Naive thymus-derived CD4-positive, alpha-beta T cell (primary cell): ENCODE data around the gene SLX4IP. TPM values are rescaled to one million over a fixed set of nuclear protein-coding genes. Genes with fewer than 3 reads are reported as not detected.

Source experiments
- ATAC-seq: fragments of 150-1000 bp; cut with Tn5 transposase; 2 replicates; pipeline ENCODE4 v1.10.0; 2021; ENCODE audit warnings: mild to moderate bottlenecking, moderate library complexity
- CTCF ChIA-PET: fragments of 350-600 bp; sonication (Branson Sonifier 250); formaldehyde crosslinking; loops from one replicate; lab custom pipeline; 2021; ENCODE audit warnings: antibody characterized with exemption; lab: Charles Lee
- POLR2A ChIA-PET: fragments of 350-600 bp; sonication (Branson Sonifier 250); formaldehyde crosslinking; loops from one replicate; lab custom pipeline; 2021; ENCODE audit warnings: antibody characterized with exemption, inconsistent platforms; lab: Charles Lee
- DNase-seq, 9 donors: peaks; one replicate each; pipeline versions ENCODE4 v3.0.0 to v3.0.0-alpha.2; 2020 to 2022; ENCODE audit warnings: mixed read lengths in 1 of 9
- H3K27ac ChIP-seq: one replicate; pipeline ENCODE4 v1.7.0; 2013; ENCODE audit warnings: mild to moderate bottlenecking, low read depth, low read length, moderate library complexity
- H3K27me3 ChIP-seq, 2 donors: one replicate each; pipeline ENCODE4 v1.7.0; 2013; ENCODE audit warnings: low read length in 2 of 2, mild to moderate bottlenecking in 2 of 2, moderate library complexity in 2 of 2; ENCODE audit not compliant: control insufficient read depth in 2 of 2, insufficient read depth in 2 of 2
- H3K36me3 ChIP-seq, 3 experiments: 1 replicate in 2 of 3; 2 replicates in 1 of 3; pipeline ENCODE4 v1.7.0; 2013; ENCODE audit warnings: low read length in 3 of 3, mild to moderate bottlenecking in 3 of 3, moderate library complexity in 1 of 3; ENCODE audit not compliant: insufficient read depth in 3 of 3, control insufficient read depth in 2 of 3
- H3K4me1 ChIP-seq, 2 donors: one replicate each; pipeline ENCODE4 v1.7.0; 2013; ENCODE audit warnings: low read length in 2 of 2, mild to moderate bottlenecking in 2 of 2, moderate library complexity in 1 of 2; ENCODE audit not compliant: control insufficient read depth in 2 of 2, insufficient read depth in 2 of 2
- H3K4me3 ChIP-seq: 2 replicates; pipeline ENCODE4 v1.7.0; 2013; ENCODE audit warnings: mild to moderate bottlenecking, low read length
- H3K9me3 ChIP-seq, 3 experiments: 1 replicate in 2 of 3; 2 replicates in 1 of 3; pipeline ENCODE4 v1.7.0; 2013; ENCODE audit warnings: low read length in 3 of 3; ENCODE audit not compliant: control insufficient read depth in 2 of 3
- H3K27ac Mint-ChIP-seq, 9 donors: one replicate each; pipeline ENCODE4 v1.8.0; 2020 to 2022; ENCODE audit warnings: mixed read lengths in 9 of 9, mild to moderate bottlenecking in 8 of 9, moderate library complexity in 5 of 9, inconsistent platforms in 2 of 9
- H3K27me3 Mint-ChIP-seq, 5 donors: one replicate each; pipeline ENCODE4 v1.8.0; 2021 to 2022; ENCODE audit warnings: mixed read lengths in 5 of 5, mild to moderate bottlenecking in 1 of 5
- H3K36me3 Mint-ChIP-seq, 5 donors: one replicate each; pipeline ENCODE4 v1.8.0; 2020 to 2022; ENCODE audit warnings: mixed read lengths in 5 of 5, mild to moderate bottlenecking in 3 of 5, inconsistent platforms in 1 of 5
- H3K4me1 Mint-ChIP-seq, 7 donors: one replicate each; pipeline ENCODE4 v1.8.0; 2020 to 2022; ENCODE audit warnings: mixed read lengths in 7 of 7, mild to moderate bottlenecking in 3 of 7, inconsistent platforms in 1 of 7
- H3K4me3 Mint-ChIP-seq, 10 donors: one replicate each; pipeline ENCODE4 v1.8.0; 2020 to 2022; ENCODE audit warnings: mild to moderate bottlenecking in 10 of 10, mixed read lengths in 10 of 10, moderate library complexity in 6 of 10, inconsistent platforms in 2 of 10
- H3K9me3 Mint-ChIP-seq, 11 donors: one replicate each; pipeline ENCODE4 v1.8.0; 2020 to 2022; ENCODE audit warnings: mixed read lengths in 11 of 11, mild to moderate bottlenecking in 4 of 11, inconsistent platforms in 1 of 11, moderate library complexity in 1 of 11
- intact Hi-C, 2 donors: fragments of 100-400 bp; cut with micrococcal nuclease; formaldehyde crosslinking; loops; one replicate each; pipeline ENCODE4 v1.15.1; 2023
- polyA plus RNA-seq, 2 donors: library from polyadenylated mRNA; unstranded; fragments of 300-500 nt; fragmentation: Illumina TruSeq; gene quantifications; one replicate each; pipeline ENCODE4 v1.2.3, GENCODE V29; 2021
- total RNA-seq, 6 experiments: library from RNA in 5 of 6; stranded (reverse) in 5 of 6; gene quantifications; 1 replicate in 5 of 6; 2 replicates in 1 of 6; pipeline ENCODE4 v1.2.3 and lab custom pipeline; 2021 to 2026

Gene SLX4IP
- total and polyA plus RNA-seq, 7 experiments from 2014 or later: 1.6 to 8.2 (median 5.3) TPM

GRCh38 chr20:10433623-10434466 lies 1.3 kb upstream of the SLX4IP start, which contains the start of gene MKKS:
Gene MKKS (minus strand): TSS chr20:10434222. CDS start chr20:10413514, 20,708 bp downstream.
- Mint-ChIP-seq H3K9me3 (no peaks in the 10 kb centered on the region), H3K4me3 (peak within 1 kb of the TSS; percentile 89 to 99 (median 96)), H3K27ac (peak within 1 kb of the TSS; percentile 90 to 99 (median 97)), H3K36me3 (peaks cover 0 to 2% (median 0%) of the 10 kb centered on the region in 5 donors), H3K4me1 (peaks cover 36 to 70% (median 57%) of the 10 kb centered on the region in 7 donors), H3K27me3 (no peaks in the 10 kb centered on the region)
- peak; percentile 77 to 91 (median 86) for DNase-seq
- H3K27me3 ChIP-seq: no peaks in the 10 kb centered on the region
- H3K9me3 ChIP-seq: no peaks in the 10 kb centered on the region
- peak within 1 kb of the TSS; percentile 99 for H3K4me3 ChIP-seq
- ChIA-PET CTCF (interaction anchor here (1.2 to 2.3 kb wide), 2 partner anchors 7 to 9 kb away, joined by 3 to 7 read pairs; no protein-coding TSS in a partner anchor), POLR2A (interaction anchor here (1.2 to 1.7 kb wide), 7 partner anchors 9 to 399 kb away, joined by 3 to 9 read pairs (median 4); partner anchors contain the start of gene ANKEF1)
- peak; percentile 84 for ATAC-seq
- intact Hi-C loops: loop anchor here (1.0 to 5.0 kb wide), 8 partner anchors 13 to 1458 kb away; no protein-coding TSS in a partner anchor
- peak within 1 kb of the TSS; percentile 82 for H3K27ac ChIP-seq
- H3K36me3 ChIP-seq: no peaks in the 10 kb centered on the region
- peaks cover 0 to 4% of the 10 kb centered on the region in 2 donors for H3K4me1 ChIP-seq

GRCh38 chr20:10434467-10434831 lies 656 bp upstream of the SLX4IP start:
- no peaks in the 10 kb centered on the region for H3K9me3 Mint-ChIP-seq
- Histone ChIP-seq H3K9me3 (no peaks in the 10 kb centered on the region), H3K27me3 (no peaks in the 10 kb centered on the region), H3K36me3 (no peaks in the 10 kb centered on the region), H3K27ac (peak overlapping the region; percentile 82), H3K4me1 (peaks cover 0 to 4% of the 10 kb centered on the region in 2 donors), H3K4me3 (peak overlapping the region; percentile 99)
- intact Hi-C loops: loop anchor here (1.0 to 5.0 kb wide), 8 partner anchors 13 to 1458 kb away; no protein-coding TSS in a partner anchor
- H3K27ac Mint-ChIP-seq: peak overlapping the region; percentile 90 to 99 (median 97)
- no peaks in the 10 kb centered on the region for H3K36me3 Mint-ChIP-seq
- DNase-seq (peak; percentile 37 to 84 (median 79)), ATAC-seq (peak; percentile 74)
- peaks cover 31 to 64% (median 51%) of the 10 kb centered on the region in 7 donors for H3K4me1 Mint-ChIP-seq
- H3K27me3 Mint-ChIP-seq: no peaks in the 10 kb centered on the region
- H3K4me3 Mint-ChIP-seq: peak overlapping the region; percentile 89 to 99 (median 96)
- ChIA-PET POLR2A (interaction anchor here (0.7 to 1.7 kb wide), 9 partner anchors 9 to 400 kb away, joined by 3 to 9 read pairs (median 4); partner anchors contain the start of gene ANKEF1), CTCF (interaction anchor here (1.2 to 2.3 kb wide), 2 partner anchors 8 to 9 kb away, joined by 3 to 7 read pairs; no protein-coding TSS in a partner anchor)

DNA sequence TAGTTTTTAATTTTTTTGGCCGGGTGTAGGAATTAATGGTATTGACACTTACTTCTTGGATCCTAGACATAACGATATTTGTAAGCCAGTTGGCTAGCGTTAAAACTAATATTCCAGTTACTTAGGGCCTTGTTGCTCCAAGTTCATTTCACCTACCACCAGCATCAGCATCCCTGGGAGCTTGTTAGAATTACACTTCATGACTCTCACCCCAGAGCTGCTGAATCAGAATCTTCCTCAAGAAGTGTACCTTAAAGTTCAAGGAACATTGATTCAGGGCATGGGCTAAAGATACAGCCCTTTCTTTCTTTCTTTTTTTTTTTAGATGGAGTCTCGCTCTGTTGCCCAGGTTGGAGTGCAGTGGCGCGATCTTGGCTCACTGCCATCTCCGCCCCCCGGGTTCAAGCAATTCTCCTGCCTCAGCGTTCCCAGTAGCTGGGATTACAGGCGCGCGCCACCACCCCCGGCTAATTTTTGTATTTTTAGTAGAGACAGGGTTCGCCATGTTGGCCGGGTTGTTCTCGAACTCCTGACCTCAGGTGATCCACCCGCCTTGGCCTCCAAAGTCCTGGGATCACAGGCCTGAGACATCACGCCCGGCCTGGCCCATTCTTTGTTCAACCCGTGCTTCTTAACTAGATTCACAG lies 1.1 kb downstream of the SLX4IP start:
- ATAC-seq (no peak), DNase-seq (no peak)
- Mint-ChIP-seq H3K36me3 (peaks cover 0 to 4% (median 0%) of the 10 kb centered on the region in 5 donors), H3K9me3 (no peaks in the 10 kb centered on the region), H3K27ac (peak overlapping the region in 5 of 9 donors; percentile 90 to 99 (median 96)), H3K4me3 (peak overlapping the region; percentile 29 to 99 (median 96)), H3K27me3 (no peaks in the 10 kb centered on the region), H3K4me1 (peaks cover 24 to 49% (median 41%) of the 10 kb centered on the region in 7 donors)
- H3K4me3 ChIP-seq: no peak overlapping the region
- POLR2A ChIA-PET: interaction anchor here (0.8 to 1.6 kb wide), 3 partner anchors 16 to 401 kb away, joined by 3 to 5 read pairs (median 3); no protein-coding TSS in a partner anchor
- no peaks in the 10 kb centered on the region for H3K9me3 ChIP-seq
- H3K27me3 ChIP-seq: no peaks in the 10 kb centered on the region
- no peaks in the 10 kb centered on the region for H3K36me3 ChIP-seq
- CTCF ChIA-PET: interaction anchor here (0.7 to 2.3 kb wide), 2 partner anchors 9 to 382 kb away, joined by 4 to 7 read pairs; no protein-coding TSS in a partner anchor
- peak overlapping the region; percentile 82 for H3K27ac ChIP-seq
- intact Hi-C loops: loop anchor here in 1 of 2 donors (5.0 kb wide), 1 partner anchor 81 kb away; no protein-coding TSS in a partner anchor
- H3K4me1 ChIP-seq: peaks cover 0 to 4% of the 10 kb centered on the region in 2 donors

DNA sequence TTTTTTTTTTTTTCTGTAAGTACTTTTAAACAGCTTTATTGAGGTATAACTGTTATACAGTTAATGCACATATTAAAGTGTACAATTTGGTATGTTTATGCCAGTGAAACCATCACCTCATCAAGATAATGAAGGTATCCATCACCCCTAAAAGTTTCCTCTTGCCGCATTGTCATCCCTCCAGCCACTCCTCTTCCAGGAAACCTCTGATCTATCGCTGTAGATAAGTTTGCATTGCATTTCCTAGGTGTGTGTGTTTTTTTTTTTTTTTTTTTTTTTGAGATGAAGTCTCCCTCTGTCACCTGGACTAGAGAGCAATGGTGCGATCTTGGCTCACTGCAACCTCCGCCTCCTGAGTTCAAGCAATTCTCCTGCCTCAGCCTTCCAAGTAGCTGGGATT lies 3.1 kb downstream of the SLX4IP start:
- H3K4me1 Mint-ChIP-seq: peaks cover 13 to 37% (median 28%) of the 10 kb centered on the region in 7 donors
- intact Hi-C loops: loop anchor here in 1 of 2 donors (5.0 kb wide), 1 partner anchor 79 kb away; no protein-coding TSS in a partner anchor
- CTCF ChIA-PET: interaction anchor here (1.1 kb wide), 1 partner anchor 11 kb away, joined by 3 read pairs; no protein-coding TSS in a partner anchor
- DNase-seq (no peak), ATAC-seq (no peak)
- no peaks in the 10 kb centered on the region for H3K27me3 ChIP-seq
- H3K27ac Mint-ChIP-seq: peak overlapping the region in 1 of 9 donors; percentile 16
- peaks cover 0 to 6% (median 0%) of the 10 kb centered on the region in 5 donors for H3K36me3 Mint-ChIP-seq
- no peaks in the 10 kb centered on the region for H3K9me3 ChIP-seq
- H3K27me3 Mint-ChIP-seq: no peaks in the 10 kb centered on the region
- H3K4me3 ChIP-seq: no peak overlapping the region
- H3K4me1 ChIP-seq: peaks cover 0 to 4% of the 10 kb centered on the region in 2 donors
- H3K9me3 Mint-ChIP-seq: no peaks in the 10 kb centered on the region
- H3K27ac ChIP-seq: no peak overlapping the region
- POLR2A ChIA-PET: no interaction called here
- no peaks in the 10 kb centered on the region for H3K36me3 ChIP-seq
- H3K4me3 Mint-ChIP-seq: peak overlapping the region in 1 of 10 donors; percentile 10

DNA sequence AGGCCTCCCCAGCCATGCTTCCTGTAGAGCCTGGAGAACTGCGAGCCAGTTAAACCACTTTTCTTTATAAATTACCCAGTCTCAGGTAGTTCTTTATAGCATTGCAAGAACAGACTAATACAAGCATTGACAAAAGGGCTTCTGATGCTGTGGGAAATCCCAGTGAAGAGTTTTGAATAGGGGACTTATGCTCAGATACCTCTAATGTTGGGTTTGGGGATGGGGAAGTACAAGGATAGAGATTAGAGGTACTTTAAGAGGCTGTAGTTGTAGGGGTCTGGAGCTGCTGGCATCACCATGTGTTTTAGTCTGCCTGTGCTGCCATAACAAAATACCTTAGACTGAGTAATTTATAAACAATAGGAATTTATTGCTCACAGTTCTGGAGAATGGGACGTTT lies 8.8 kb downstream of the SLX4IP start:
- Mint-ChIP-seq H3K4me3 (no peak overlapping the region), H3K27me3 (no peaks in the 10 kb centered on the region), H3K27ac (peak overlapping the region in 1 of 9 donors; percentile 67), H3K9me3 (no peaks in the 10 kb centered on the region), H3K36me3 (peaks cover 0 to 11% (median 4%) of the 10 kb centered on the region in 5 donors), H3K4me1 (peaks cover 14 to 34% (median 24%) of the 10 kb centered on the region in 7 donors)
- intact Hi-C loops: no loop called here
- H3K4me1 ChIP-seq: no peaks in the 10 kb centered on the region
- CTCF ChIA-PET: no interaction called here
- POLR2A ChIA-PET: interaction anchor here (1.0 kb wide), 1 partner anchor 9 kb away, joined by 3 read pairs; no protein-coding TSS in a partner anchor
- H3K36me3 ChIP-seq: no peaks in the 10 kb centered on the region
- no peak overlapping the region for H3K4me3 ChIP-seq
- no peaks in the 10 kb centered on the region for H3K9me3 ChIP-seq
- DNase-seq (no peak), ATAC-seq (no peak)
- no peak overlapping the region for H3K27ac ChIP-seq
- no peaks in the 10 kb centered on the region for H3K27me3 ChIP-seq

DNA sequence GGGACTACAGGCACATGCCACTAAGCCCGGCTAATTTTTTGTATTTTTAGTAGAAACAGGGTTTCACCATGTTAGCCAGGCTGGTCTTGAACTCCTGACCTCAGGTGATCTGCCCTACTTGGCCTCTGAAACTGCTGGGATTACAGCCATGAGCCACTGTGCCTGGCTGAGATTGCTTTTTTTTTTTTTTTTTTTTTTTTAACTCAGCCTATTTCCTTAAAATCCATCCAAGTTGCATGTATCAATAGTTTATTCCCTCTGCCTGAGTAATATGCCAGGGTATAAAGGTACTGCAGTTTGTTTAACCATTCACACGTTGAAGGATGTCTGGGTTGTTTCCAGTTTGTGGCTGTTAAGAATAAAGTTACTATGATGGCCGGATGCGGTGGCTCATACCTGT lies 10.7 kb downstream of the SLX4IP start:
- Mint-ChIP-seq H3K27me3 (no peaks in the 10 kb centered on the region), H3K4me1 (peaks cover 14 to 34% (median 24%) of the 10 kb centered on the region in 7 donors), H3K9me3 (no peaks in the 10 kb centered on the region), H3K4me3 (no peak overlapping the region), H3K36me3 (peaks cover 0 to 13% (median 3%) of the 10 kb centered on the region in 5 donors), H3K27ac (no peak overlapping the region)
- DNase-seq: no peak
- ATAC-seq: no peak
- Histone ChIP-seq H3K36me3 (no peaks in the 10 kb centered on the region), H3K27me3 (no peaks in the 10 kb centered on the region), H3K4me3 (no peak overlapping the region), H3K4me1 (no peaks in the 10 kb centered on the region), H3K27ac (no peak overlapping the region), H3K9me3 (no peaks in the 10 kb centered on the region)
- intact Hi-C loops: no loop called here
- ChIA-PET CTCF (no interaction called here), POLR2A (no interaction called here)
